Loucy (cell line): ENCODE results near the gene RNF4.

ENCODE experiments used
- H2AFZ ChIP-seq: fragments of 200-600 bp; sonication (generic); 2 replicates; pipeline ENCODE4 v1.6.0; 2016; ENCODE audit warnings: antibody characterized with exemption, mild to moderate bottlenecking, low read length, moderate library complexity
- H3F3A ChIP-seq: fragments of 200-600 bp; 2 replicates; pipeline ENCODE4 v1.6.0; 2016; ENCODE audit warnings: antibody characterized with exemption, low read depth, mild to moderate bottlenecking
- H3K27me3 ChIP-seq: fragments of 200-600 bp; sonication (generic); 2 replicates; pipeline ENCODE4 v1.6.1; 2014; ENCODE audit warnings: low read length, mild to moderate bottlenecking; ENCODE audit not compliant: insufficient read depth, poor library complexity, severe bottlenecking
- H3K36me3 ChIP-seq: fragments of 200-600 bp; sonication (generic); 2 replicates; pipeline ENCODE4 v1.6.1; 2016; ENCODE audit warnings: low read length; ENCODE audit not compliant: insufficient read depth
- H3K4me1 ChIP-seq: fragments of 200-600 bp; sonication (generic); 2 replicates; pipeline ENCODE4 v1.5.1; 2014; ENCODE audit warnings: low read length, mild to moderate bottlenecking; ENCODE audit not compliant: insufficient read depth, poor library complexity, severe bottlenecking
- H3K4me2 ChIP-seq: fragments of 200-600 bp; sonication (generic); 2 replicates; pipeline ENCODE4 v1.6.0; 2014; ENCODE audit warnings: antibody characterized with exemption, low read length, low read depth, mild to moderate bottlenecking; ENCODE audit not compliant: poor library complexity, severe bottlenecking
- H3K4me3 ChIP-seq: fragments of 200-600 bp; sonication (generic); 2 replicates; pipeline ENCODE4 v1.5.1; 2014; ENCODE audit warnings: low read length, mild to moderate bottlenecking, mixed read lengths; ENCODE audit not compliant: poor library complexity, severe bottlenecking
- H3K79me2 ChIP-seq: fragments of 200-600 bp; sonication (generic); 2 replicates; pipeline ENCODE4 v1.6.1; 2014; ENCODE audit warnings: low read length; ENCODE audit not compliant: insufficient read depth
- H3K9ac ChIP-seq: fragments of 200-600 bp; sonication (generic); 2 replicates; pipeline ENCODE4 v1.6.0; 2014; ENCODE audit warnings: mild to moderate bottlenecking, low read depth, low read length, moderate library complexity; ENCODE audit not compliant: poor library complexity, severe bottlenecking
- H3K9me2 ChIP-seq: fragments of 200-600 bp; sonication (generic); replicated peaks from 2 replicates; pipeline ENCODE4 v1.6.1; 2016; ENCODE audit warnings: low read depth, low read length, mixed read lengths
- H3K9me3 ChIP-seq: fragments of 200-600 bp; sonication (generic); 2 replicates; pipeline ENCODE4 v1.6.1; 2014; ENCODE audit warnings: mild to moderate bottlenecking, antibody characterized with exemption, low read length, low read depth; ENCODE audit not compliant: insufficient read depth
- H4K20me1 ChIP-seq: fragments of 200-600 bp; sonication (generic); 2 replicates; pipeline ENCODE4 v1.6.0; 2014; ENCODE audit warnings: antibody characterized with exemption, low read length, mild to moderate bottlenecking; ENCODE audit not compliant: insufficient read depth, poor library complexity, severe bottlenecking
- EZH2phosphoT487 ChIP-seq: fragments of 200-600 bp; IDR thresholded peaks from 2 replicates; pipeline ENCODE4 v1.6.1; 2018; ENCODE audit warnings: antibody characterized with exemption, mild to moderate bottlenecking, moderate library complexity, borderline replicate concordance
- TF ChIP-seq, protein P1 (sequence below): fragments of 200-600 bp; sonication (generic); conservative IDR thresholded peaks from 2 replicates; pipeline ENCODE4 v1.5.1; 2014; ENCODE audit warnings: mild to moderate bottlenecking, antibody characterized with exemption, low read length

Gene RNF4

DNA sequence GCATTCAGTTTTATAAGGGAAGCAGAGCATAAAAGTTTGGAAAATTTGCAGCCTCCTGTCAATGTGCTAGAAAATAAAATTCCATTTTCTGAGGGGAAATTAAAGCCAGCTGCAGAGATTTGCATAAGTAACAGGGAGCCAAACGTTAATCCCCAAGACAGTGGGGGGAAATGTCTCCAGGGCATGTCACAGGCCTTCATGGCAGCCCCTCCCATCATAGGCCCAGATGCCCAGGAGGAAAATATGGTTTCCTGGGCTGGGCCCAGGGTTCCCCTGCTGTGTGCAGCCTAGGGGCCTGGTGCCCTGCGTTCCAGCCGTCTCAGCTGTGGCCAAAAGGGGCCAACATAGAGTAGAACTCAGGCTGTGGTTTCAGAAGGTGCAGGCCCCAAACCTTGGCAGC is 9.3 kb downstream of the RNF4 start:
- peaks cover 36% of the 10 kb centered on the region for H3K4me1 ChIP-seq
- H3K36me3 ChIP-seq = peaks cover 8% of the 10 kb centered on the region; the same call in 1 of the 2 replicates
- no peaks in the 10 kb centered on the region for H3F3A ChIP-seq
- no peak overlapping the region for H3K9ac ChIP-seq
- H2AFZ ChIP-seq = no peak overlapping the region
- H3K9me3 ChIP-seq = no peaks in the 10 kb centered on the region
- H3K4me3 ChIP-seq = peak overlapping the region; percentile 41
- TF ChIP-seq, protein P1, sequence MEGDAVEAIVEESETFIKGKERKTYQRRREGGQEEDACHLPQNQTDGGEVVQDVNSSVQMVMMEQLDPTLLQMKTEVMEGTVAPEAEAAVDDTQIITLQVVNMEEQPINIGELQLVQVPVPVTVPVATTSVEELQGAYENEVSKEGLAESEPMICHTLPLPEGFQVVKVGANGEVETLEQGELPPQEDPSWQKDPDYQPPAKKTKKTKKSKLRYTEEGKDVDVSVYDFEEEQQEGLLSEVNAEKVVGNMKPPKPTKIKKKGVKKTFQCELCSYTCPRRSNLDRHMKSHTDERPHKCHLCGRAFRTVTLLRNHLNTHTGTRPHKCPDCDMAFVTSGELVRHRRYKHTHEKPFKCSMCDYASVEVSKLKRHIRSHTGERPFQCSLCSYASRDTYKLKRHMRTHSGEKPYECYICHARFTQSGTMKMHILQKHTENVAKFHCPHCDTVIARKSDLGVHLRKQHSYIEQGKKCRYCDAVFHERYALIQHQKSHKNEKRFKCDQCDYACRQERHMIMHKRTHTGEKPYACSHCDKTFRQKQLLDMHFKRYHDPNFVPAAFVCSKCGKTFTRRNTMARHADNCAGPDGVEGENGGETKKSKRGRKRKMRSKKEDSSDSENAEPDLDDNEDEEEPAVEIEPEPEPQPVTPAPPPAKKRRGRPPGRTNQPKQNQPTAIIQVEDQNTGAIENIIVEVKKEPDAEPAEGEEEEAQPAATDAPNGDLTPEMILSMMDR = no peak
- no peak for TF ChIP-seq EZH2phosphoT487
- H3K4me2 ChIP-seq = peak overlapping the region; percentile 50
- H3K27me3 ChIP-seq = no peaks in the 10 kb centered on the region
- peaks cover 99% of the 10 kb centered on the region for H4K20me1 ChIP-seq
- no peaks in the 10 kb centered on the region for H3K9me2 ChIP-seq
- peaks cover 100% of the 10 kb centered on the region for H3K79me2 ChIP-seq

DNA sequence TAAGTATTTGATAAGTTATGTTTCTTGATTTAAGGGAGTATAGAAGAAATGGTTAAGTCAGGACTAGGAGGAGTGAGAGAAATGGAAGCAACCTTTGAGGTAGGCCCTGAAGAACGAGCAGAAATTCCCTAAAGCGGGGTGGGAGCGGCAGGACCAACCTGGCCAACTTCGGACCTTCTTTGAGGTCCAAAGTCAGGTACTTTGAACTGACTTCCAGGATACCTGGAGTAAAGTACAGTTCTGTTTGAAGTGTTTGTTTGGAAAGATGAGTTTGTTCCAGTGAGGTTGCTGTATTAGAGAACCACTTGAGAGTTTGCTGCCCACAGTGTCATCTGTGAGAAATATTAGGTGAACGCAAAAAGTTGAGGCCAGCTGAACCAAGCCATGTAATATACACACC is 11.7 kb downstream of the RNF4 start:
- no peak overlapping the region for H2AFZ ChIP-seq
- TF ChIP-seq EZH2phosphoT487 = no peak
- TF ChIP-seq, protein P1 = no peak
- H3K4me3 ChIP-seq = peak overlapping the region; percentile 0
- peak overlapping the region; percentile 50 for H3K4me2 ChIP-seq
- peaks cover 13% of the 10 kb centered on the region; the same call in 1 of the 2 replicates for H3K36me3 ChIP-seq
- H4K20me1 ChIP-seq = peaks cover 97% of the 10 kb centered on the region
- H3K4me1 ChIP-seq = peaks cover 33% of the 10 kb centered on the region
- no peaks in the 10 kb centered on the region for H3F3A ChIP-seq
- H3K9me2 ChIP-seq = no peaks in the 10 kb centered on the region
- no peaks in the 10 kb centered on the region for H3K9me3 ChIP-seq
- peak overlapping the region; percentile 23 for H3K9ac ChIP-seq
- peaks cover 100% of the 10 kb centered on the region for H3K79me2 ChIP-seq
- H3K27me3 ChIP-seq = no peaks in the 10 kb centered on the region

DNA sequence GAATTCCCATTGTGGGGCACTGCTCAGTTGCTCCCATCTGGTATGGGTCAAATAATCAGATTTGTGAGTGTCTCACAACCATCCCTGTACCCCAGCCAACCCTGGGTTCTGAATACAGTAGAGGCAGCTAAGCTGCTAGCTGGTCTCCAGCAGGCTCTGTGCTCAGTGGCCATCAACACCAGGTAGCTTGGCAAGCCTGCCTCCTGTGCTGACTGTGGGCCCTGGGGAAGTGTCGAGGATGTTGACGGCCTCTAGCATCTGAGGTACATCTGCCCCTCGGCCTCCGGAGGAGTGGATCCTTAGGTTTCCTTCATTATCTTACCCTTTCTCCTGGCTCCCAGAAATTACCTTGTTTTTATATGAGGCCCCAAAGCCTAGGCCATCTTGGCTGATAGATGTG is 13.3 kb downstream of the RNF4 start:
- Histone ChIP-seq H3K4me2 (peak overlapping the region; percentile 50), H3K27me3 (no peaks in the 10 kb centered on the region), H3K36me3 (peaks cover 13% of the 10 kb centered on the region; the same call in 1 of the 2 replicates), H3K9me2 (no peaks in the 10 kb centered on the region), H3K79me2 (peaks cover 100% of the 10 kb centered on the region), H3K9me3 (no peaks in the 10 kb centered on the region), H3F3A (no peaks in the 10 kb centered on the region), H3K9ac (no peak overlapping the region), H3K4me3 (peak overlapping the region; percentile 22), H3K4me1 (peaks cover 29% of the 10 kb centered on the region), H4K20me1 (peaks cover 97% of the 10 kb centered on the region), H2AFZ (no peak overlapping the region)
- TF ChIP-seq EZH2phosphoT487 = no peak
- TF ChIP-seq, protein P1 = no peak
